ENCODE results near the gene TMEM214.

TMEM214 gene

GRCh38 chr2:27057184-27057583, 24.4 kb downstream of the TMEM214 start:
- no peak for TF ChIP-seq GATA3 (IDR thresholded peaks at IDR 0.05; ENCODE audit: low read depth, low read length)
- TF ChIP-seq GATA2 (IDR thresholded peaks at IDR 0.05; ENCODE audit: low read depth, low read length): no peak

GRCh38 chr2:27058210-27058609, 25.4 kb downstream of the TMEM214 start:
- TF ChIP-seq GATA3 (IDR thresholded peaks at IDR 0.05; ENCODE audit: low read depth, low read length): no peak
- TF ChIP-seq GATA2 (IDR thresholded peaks at IDR 0.05; ENCODE audit: low read depth, low read length): no peak

GRCh38 chr2:27059141-27059820, 26.5 kb downstream of the TMEM214 start:
- no peak for TF ChIP-seq GATA3 (IDR thresholded peaks at IDR 0.05; ENCODE audit: low read depth, low read length)
- no peak for TF ChIP-seq GATA2 (IDR thresholded peaks at IDR 0.05; ENCODE audit: low read depth, low read length)

GRCh38 chr2:27060323-27060722, 27.6 kb downstream of the TMEM214 start:
- no peak for TF ChIP-seq GATA3 (IDR thresholded peaks at IDR 0.05; ENCODE audit: low read depth, low read length)
- TF ChIP-seq GATA2 (IDR thresholded peaks at IDR 0.05; ENCODE audit: low read depth, low read length): no peak

- TF ChIP-seq GATA3 (IDR thresholded peaks at IDR 0.05; ENCODE audit: low read depth, low read length) (no peak), GATA2 (IDR thresholded peaks at IDR 0.05; ENCODE audit: low read depth, low read length) (no peak)
These were observed 32.4 kb downstream of the TMEM214 start for GRCh38 chr2:27065128-27065527.

GRCh38 chr2:27067385-27067784, 34.6 kb downstream of the TMEM214 start:
- no peak for TF ChIP-seq GATA2 (IDR thresholded peaks at IDR 0.05; ENCODE audit: low read depth, low read length)
- TF ChIP-seq GATA3 (IDR thresholded peaks at IDR 0.05; ENCODE audit: low read depth, low read length): no peak

- TF ChIP-seq GATA3 (IDR thresholded peaks at IDR 0.05; ENCODE audit: low read depth, low read length) (no peak), GATA2 (IDR thresholded peaks at IDR 0.05; ENCODE audit: low read depth, low read length) (no peak)
These were observed 36.7 kb downstream of the TMEM214 start for GRCh38 chr2:27069436-27069835.

GRCh38 chr2:27069961-27070618, 37.3 kb downstream of the TMEM214 start:
- TF ChIP-seq GATA3 (IDR thresholded peaks at IDR 0.05; ENCODE audit: low read depth, low read length): no peak

GRCh38 chr2:27070653-27071276, 38.0 kb downstream of the TMEM214 start:
- TF ChIP-seq GATA3 (IDR thresholded peaks at IDR 0.05; ENCODE audit: low read depth, low read length) (no peak), GATA2 (IDR thresholded peaks at IDR 0.05; ENCODE audit: low read depth, low read length) (no peak)

- no peak for TF ChIP-seq GATA2 (IDR thresholded peaks at IDR 0.05; ENCODE audit: low read depth, low read length)
These were observed 38.7 kb downstream of the TMEM214 start, which contains the start of gene OST4 for GRCh38 chr2:27071277-27071989. TSS of gene OST4 (minus strand) at chr2:27071654.

- TF ChIP-seq GATA2 (IDR thresholded peaks at IDR 0.05; ENCODE audit: low read depth, low read length): no peak
- TF ChIP-seq GATA3 (IDR thresholded peaks at IDR 0.05; ENCODE audit: low read depth, low read length): no peak
These were observed 39.4 kb downstream of the TMEM214 start for GRCh38 chr2:27071990-27072830.

- TF ChIP-seq GATA3 (IDR thresholded peaks at IDR 0.05; ENCODE audit: low read depth, low read length): no peak
- no peak for TF ChIP-seq GATA2 (IDR thresholded peaks at IDR 0.05; ENCODE audit: low read depth, low read length)
These were observed 40.2 kb downstream of the TMEM214 start for GRCh38 chr2:27072920-27073319.

- TF ChIP-seq GATA3 (IDR thresholded peaks at IDR 0.05; ENCODE audit: low read depth, low read length) (no peak), GATA2 (IDR thresholded peaks at IDR 0.05; ENCODE audit: low read depth, low read length) (no peak)
These were observed 41.0 kb downstream of the TMEM214 start for GRCh38 chr2:27073782-27074181.
